ENCODE data around the gene DIDO1.
"Not testable (repeated sequence)": the region's sequence is repeated elsewhere in the genome, so short reads cannot be mapped to it uniquely, and the experiment has no call there.

Gene DIDO1

DNA sequence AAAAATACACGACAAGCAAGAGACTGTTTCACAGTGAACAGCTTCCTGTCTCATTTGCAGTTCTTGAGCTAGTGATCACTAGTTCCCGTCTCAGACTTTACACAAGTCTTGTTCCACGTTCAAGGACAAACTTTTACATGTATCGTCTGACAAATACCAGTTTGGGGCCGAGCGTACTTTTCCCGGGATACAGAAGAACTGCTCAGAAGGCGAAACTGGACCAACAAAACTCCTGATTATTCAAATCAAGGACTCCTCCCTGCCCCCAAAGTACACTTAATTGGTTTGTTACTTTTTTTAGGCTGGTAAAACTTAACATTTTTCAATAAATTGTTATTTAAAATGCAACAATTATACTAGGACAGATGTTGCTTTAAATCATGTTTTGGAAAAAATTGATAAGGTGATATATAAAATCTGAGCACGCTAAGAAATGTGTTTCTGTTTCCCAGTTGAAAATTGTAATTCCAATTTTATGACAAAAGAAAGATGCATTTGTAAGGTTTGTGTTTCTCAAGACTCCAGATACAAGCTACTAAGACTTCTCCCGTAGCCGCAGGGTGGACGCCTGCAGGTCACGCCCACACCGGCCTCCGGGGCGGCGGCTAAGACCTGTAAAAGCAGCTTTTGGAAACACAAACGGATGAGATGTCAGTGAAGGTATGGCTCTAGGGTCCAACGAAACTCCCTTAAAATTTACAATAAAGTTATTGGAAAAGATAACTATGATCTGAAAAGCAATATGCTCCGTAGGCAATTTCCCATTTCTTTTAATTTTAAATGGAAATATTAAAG lies 47.9 kb downstream of the DIDO1 start:
- no peak for DNase-seq

DNA sequence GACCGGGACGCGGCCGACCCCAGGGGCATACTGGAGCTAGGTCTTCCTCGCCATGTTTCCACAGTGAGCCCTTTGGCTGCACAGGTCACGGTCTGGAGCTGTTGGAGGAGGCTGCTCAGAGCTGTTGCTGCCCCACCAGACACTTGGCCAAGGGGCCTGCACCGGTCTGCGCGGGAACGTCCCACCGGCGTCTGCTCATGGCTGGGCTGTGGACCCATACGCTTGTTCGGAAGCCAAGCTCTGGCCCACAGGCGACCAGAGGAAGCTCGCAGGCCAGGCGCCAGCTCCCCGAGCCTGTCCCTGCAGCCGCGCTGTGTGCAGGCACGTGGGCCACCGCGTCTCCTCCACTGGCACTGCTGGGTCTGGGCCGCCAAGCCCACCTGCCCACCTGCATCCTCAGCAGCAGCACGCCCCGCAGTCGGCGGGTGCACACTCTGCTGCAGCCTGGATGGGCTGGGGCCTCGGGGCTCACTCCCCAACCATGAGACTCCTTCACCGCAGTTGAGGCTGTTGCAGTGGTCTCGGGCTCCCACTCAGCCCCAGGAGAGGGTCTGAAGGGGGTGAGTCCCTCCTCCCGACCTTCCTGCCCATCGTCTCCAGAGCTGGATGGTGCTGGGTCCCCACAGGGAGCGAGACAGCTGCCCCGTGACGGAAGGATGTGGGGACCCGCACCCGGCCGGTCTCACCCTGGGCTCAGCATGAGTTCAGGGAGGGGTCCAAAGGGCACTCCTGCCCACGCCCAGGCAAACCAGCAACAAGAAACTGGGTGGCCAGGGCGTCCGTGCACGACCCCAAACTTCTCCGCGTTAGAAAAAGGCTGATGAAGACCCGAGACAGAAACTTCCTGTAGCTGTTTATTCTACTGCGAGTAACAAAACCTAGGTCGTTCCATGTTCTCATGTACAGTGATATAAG lies 49.1 kb downstream of the DIDO1 start:
- DNase-seq: no peak

DNA sequence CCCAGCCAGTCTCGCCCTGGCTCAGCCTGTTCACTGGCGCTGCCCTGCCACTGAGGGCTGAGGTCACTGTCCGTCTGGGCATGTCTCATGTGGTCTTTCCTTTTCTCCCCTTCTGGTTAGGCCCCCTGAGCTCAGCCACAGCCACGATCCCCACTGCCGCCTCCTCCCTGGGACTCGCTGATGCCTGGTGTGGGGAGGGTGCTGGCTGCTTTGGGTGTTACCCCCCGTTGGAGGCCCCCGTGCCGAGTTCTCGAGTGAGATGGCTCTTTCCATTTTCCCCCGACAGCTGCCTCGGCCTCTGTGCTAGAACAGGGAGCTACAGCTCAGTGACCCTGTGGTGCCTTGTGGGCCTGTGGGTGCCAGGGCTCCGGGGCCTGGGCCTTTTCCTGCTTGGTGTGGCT lies 49.8 kb downstream of the DIDO1 start:
- DNase-seq: no peak

DNA sequence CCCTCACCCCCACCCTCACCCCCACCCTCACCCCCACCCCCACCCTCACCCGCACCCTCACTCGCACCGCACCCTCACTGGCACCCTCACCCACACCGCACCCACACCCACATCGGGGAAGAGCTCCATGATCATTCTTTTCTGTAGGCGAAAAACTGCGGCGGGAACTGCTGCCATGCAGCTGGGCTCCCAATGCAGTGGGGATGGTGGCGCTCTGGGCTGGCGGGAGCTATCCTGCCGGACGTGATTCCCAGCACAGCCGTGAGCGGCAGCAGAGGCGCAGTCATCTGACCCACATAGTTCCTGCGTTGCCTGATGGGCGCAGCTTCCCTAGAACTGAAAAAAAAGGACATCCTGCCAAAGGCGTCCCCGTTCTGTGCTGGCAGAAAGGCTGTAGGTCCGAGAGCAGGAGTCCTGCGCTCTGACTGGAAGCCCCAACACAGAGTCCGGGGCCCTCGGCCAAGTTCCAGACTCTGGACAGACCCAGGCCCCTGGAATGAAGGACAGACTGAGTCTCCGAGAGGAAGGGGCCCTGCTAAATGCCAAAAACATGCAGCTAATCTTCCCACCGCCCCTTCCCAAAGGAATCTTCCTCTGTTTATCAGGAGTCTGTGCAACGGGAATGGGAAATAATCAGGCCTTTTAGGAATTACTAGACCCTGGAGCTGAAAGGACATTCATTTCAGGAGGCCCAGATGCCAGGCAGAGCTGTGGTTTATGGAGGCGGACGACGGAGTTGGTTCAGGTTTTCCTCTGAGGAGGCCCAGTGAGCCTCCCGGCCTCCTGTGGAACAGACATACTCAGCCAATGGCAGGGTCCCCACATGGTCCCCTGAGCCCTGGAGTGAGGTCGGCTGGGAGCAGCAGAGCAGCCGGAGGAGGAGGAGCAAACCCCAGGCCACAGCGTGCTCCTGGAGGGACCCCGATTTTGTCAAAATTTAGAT lies 50.6 kb downstream of the DIDO1 start:
- no peak for DNase-seq

DNA sequence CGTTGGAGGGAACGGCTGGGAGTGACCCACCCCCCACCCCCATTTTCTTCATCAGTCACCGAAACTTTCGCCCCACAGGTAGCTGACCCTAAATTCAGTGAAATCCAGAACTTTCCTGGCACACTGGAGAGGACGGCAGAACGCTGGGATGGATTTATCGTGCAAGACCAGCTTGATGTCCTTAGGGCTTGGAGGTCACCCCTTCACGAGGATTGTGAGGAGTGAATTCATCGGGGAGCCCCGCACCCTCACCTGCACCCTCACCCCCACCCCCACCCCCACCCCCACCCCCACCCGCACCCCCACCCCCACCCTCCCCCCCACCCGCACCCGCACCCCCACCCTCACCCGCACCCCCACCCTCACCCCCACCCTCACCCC lies 51.4 kb downstream of the DIDO1 start:
- no peak for DNase-seq

DNA sequence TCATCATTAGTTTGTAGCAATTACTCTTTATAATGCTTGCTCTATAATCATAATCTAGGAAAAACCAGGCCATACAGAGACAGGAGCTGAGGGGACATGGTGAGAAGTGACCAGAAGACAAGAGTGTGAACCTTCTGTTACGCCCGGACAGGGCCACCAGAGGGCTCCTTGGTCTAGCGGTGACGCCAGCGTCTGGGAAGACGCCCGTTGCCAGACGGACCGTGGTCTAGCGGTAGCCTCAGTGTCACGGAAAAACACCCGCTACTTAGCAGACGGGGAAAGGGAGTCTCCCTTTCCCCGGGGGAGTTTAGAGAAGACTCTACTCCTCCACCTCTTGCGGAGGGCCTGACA lies 52.6 kb downstream of the DIDO1 start:
- DNase-seq: peak in 1 of 2 experiments; percentile 22

DNA sequence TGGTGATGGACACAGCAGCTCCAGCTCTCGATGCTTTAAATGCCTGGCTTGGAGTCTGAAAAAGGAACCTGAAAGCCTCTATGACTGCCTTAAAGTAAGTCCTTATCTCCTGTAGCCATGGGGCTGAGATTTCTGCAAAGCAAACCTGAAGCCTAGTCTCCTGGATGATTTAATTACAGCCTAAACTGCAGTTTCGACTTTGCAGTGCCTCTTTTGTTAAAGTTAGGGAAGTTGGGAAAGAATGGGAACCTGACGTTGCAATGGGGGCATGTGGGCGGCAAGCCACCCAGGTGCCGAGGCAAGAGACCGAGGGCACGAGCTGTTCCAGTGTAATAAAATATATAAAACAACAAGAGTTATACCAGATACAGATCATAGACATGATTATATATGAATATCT lies 53.0 kb downstream of the DIDO1 start:
- no peak for DNase-seq

DNA sequence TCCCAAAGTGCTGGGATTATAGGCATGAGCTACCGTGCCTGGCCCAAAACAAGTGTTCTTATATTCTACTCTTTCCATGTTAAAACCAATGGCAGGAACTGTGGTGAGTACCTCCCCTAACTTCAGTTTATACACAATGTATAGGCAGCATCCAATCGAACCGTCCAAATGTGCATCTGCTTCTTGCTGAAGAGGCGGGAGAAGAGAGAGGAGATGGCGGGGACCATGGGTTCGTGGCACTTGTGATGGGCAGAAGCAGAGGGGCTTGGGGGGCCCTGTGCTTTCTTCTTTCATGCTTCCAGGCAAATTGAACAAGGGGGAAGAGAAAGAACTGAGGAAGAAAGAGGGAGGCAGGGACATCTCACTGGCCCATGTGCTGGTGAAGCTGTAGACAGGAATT lies 53.4 kb downstream of the DIDO1 start:
- DNase-seq: no peak

DNA sequence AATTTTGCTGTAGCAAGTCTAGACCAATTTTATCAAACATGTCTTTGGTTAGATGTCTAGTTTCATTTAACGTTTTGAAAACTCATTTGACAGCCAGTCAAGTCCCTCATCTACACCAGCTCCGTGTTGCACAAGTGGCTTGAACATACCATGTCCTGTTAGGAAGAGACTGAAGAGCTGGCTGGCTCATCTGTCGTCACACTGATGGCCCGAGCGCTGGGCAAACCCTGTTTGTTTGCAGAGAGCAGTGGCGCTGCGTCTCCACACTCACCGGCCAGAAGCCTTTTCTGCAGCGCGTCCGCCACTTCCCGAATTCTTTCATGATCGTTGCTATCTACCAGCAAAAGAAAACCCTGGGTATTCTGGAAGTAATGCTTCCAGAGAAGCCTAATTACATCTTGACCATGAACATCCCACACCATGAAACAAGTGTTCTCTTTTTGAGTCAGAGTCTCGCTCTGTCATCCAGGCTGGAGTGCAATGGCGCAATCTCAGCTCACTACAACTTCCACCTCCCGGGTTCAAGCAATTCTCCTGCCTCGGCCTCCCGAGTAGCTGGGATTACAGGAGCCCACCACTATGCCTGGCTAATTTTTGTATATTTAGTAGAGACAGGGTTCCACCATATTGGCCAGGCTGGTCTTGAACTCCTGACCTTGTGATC lies 54.0 kb downstream of the DIDO1 start:
- no peak for DNase-seq

DNA sequence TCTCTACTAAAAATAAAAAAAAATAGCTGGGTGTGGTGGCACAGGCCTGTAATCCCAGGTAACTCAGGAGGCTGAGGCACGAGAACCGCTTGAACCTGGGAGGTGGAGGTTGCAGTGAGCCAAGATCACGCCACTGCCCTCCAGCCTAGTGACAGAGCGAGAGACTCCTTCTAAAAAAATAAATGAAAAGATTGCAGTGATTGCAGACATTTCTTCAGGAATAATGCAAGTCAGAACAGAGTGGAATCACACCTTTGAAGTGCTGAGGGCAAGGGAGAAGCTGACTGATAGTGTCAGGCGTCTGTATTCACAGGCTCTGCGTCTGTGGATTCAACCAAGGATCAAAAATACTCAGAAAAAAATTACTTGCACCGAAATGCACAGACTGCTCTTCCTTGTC lies 62.1 kb downstream of the DIDO1 start:
- DNase-seq: no peak

DNA sequence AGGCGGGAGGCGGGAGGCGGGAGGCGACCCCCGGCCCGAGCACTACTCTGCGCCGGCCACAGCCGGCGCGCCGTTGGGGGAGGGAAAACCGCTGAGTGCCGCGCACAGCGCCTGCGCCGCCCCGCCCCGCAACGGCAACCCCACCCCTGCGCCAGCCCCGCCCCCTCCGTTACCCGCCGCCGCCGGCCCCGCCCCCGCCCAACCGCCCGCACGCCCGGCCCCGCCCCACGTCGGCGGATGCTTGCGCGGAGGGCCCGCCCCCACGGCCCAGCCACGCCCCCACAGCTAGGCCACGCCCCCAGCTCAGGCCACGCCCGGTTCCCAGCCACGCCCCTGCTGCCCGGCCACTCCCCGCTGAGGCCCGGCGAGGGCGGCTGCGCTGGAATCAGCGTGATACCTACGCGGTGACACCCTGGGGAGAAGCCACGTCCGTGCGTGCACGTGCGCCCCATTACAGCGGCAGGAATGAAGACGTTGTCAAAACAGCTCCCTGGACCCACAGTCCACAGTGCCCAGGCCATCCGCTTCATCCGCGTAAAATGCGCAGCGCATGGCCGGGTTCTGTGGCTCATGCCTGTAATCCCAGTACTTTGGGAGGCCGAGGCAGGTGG lies 64.5 kb downstream of the DIDO1 start, which contains the start of gene TCFL5:
TSS of gene TCFL5 (minus strand) at position 97 of the 611 bp plus-strand sequence. CDS start 152 bp downstream, outside the sequence.
- peak; percentile 51 to 73 for DNase-seq

DNA sequence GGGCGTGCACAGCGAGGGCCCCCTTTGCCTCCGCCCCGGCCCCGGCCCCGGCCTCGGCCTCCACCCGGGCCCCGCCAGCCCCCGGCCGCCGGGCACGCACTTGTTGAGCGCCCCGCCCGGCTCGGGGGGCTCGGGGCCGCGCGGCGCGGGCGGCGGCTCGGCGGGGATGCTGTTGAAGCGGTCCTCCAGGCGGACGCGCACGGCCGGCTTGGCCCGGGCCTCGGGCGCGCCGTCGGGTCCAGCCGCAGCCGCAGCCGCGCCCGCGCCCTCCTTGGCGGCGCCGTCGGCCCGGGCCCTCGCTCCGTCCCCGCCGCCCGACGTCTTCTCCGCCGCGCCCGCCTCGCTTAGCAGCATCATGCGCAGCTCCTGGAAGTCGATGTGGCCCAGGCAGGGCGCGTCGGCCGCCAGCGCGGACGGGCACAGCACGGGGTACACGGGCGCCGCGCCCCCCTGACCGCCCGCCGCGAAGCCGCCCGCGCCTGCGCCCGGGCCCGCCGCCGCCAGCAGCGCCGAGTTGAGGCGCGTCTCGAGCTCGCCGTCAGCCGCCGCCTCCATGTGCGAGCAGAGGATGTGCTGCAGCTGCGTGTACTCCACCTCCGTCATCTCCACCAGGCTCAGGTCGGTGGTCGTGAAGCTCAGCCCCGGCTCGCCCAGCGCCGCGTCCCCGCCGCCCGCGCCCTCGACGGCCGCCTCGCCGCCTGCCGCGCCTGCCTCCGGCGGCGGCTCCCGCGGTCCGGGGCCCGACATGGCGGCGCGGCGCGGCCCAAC lies 65.2 kb downstream of the DIDO1 start:
- no peak for DNase-seq

DNA sequence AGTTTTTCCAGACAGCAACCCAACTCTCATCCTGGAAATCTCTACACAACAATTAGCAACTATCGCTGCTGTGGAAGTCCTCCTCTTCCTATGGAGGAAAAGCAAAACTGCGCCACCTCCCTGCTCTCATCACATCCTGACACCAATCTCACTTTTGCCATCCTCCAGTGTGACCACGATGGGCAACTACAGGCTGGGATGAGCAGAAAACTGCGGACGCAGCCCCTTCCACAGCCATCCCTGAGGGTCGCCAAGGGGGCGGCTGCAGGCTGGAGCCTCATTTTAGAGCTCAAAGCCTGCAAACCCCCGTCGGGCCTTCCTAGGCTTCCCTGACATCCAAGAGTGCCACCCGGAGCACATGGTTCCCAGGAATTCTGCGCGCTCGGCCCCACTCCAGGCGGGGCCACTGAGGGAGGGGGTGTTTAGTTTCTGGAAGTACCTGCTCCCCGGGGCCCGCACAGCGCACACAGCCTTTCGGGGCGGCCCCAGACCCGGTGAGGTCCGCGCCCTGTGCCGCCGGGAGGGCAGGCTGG lies 65.8 kb downstream of the DIDO1 start:
- no peak for DNase-seq

DNA sequence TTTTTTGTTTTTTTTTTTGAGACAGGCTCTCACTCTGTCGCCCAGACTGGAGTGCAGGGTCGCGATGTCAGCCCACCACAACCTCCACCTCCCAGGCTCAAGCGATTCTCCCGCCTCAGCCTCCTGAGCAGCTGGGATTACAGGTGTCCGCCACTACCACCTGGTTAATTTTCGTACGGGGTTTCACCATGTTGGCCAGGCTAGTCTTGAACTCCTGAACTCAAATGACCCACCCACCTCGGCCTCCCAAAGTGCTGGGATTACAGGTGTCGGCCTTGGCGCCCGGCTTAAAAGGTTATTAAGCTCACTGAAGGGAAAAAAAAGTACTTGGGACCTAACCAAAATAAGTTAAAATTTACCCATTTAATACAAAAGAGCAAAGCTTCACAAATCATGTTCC lies 66.6 kb downstream of the DIDO1 start:
- DNase-seq: no peak

DNA sequence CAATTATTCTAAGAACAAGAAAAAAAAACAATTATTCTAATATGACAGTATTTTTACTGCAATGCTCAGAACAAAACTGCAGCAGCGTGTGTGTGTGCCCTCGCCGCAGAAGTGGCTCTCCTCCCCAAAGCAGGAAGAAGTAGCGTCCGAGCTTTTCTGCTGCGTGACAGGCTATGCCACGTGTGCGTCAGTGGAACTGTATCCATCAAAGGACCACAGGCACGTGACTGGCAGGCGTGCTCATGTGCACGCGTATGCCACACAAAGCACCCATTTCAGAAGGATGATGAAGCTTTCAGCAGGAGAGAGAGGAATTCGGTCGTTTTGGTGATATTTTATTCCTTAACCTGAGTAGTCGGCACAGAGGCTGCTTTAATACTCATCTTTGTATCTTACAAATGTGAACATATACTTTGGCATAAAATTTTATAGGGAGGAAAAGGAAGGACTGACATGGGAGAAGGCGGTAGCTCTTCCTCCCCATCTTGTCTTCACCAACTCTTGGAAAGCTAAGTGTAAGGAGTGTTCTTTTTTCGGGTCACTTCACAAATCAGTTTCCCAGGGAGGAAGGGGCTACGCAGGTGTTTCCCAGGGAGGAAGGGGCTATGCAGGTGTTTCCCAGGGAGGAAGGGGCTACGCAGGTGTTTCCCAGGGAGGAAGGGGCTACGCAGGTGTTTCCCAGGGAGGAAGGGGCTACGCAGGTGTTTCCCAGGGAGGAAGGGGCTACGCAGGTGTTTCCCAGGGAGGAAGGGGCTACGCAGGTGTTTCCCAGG lies 68.1 kb downstream of the DIDO1 start:
- no peak for DNase-seq

DNA sequence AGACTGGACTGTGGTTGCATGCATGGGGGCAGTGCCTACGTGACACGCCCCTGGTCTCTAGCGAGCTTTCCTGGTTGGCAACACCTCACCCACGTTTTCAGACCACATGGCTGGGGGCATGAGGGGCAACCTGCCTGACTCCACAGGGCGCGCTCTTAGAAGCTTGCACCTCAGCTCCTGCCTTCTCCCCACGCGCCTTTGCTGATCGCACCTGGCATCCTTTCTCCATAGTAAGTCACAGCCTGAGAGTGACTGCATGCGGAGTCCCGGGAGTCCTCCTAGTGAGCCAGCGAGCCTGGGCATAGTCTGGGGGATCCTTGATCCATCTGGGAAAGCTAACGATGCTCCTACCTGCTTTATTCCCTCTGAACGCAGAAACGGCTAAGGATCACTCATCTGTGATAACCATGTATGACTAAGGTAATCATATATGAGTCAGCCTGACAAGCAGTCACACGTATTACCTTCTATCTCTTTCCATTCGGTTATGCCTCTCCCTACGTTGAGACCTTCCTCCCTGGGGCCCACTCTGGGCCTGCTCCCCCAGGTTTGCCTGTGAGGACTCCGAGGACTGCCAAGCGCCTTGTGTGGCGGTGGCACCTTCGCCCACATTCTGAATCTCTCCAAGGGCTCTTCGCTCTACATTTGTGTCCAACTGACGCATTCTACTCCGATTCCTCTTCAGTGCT lies 69.2 kb downstream of the DIDO1 start:
- DNase-seq: no peak

DNA sequence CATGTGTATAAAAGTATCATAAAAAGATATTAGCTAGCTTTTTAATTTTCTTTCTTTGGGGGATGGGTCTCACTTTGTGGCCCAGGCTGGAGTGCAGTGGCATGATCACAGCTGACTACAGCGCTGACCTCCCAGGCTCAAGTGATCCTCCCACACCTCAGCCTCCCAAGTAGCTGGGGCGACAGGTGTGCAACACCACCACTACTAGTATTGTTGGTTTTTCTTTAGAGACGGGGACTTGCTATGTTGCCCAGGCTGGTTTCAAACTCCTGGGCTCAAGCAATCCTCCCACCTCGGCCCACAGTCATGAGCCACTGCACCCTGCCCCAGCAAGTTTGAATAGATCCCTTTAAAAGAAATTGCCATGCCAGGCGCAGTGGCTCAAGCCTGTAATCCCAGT lies 71.2 kb downstream of the DIDO1 start:
- DNase-seq: no peak

DNA sequence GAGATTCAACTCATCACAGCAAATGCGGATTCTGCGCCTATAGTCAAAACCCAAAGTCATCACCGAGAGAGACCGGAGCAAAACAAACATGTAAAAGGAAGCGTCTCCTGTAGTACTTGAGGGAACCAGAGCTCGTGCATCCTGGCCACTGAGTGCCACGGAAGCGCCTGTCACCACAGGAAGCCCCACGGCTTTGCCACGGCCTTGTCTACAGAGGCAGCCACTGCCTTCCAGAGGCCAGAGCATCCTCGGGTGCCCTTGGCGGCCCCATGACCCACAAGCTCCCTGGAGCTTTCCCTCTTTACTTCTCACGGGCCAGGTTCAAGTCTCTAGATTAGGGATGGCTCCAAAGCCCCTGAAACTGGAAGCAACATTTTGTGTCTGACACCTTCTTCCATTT lies 72.2 kb downstream of the DIDO1 start:
- no peak for DNase-seq

DNA sequence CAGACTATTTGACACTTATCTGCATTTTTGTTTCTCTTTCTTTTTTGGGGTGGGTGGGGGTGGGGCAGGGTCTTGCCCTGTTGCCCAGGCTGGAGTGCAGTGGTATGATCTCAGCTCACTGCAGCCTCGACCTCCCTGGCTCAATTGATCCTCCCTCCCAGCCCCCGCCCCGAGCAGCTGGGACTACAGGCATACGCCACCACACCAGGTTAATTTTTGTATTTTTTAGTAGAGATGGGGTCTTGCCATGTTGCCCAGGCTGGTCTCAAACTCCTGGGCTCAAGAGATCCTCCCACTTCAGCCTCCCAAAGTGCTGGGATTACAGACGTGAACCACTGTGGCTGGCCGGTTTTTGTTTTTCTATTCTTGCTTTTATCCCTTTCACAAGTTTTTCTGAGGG lies 73.0 kb downstream of the DIDO1 start:
- not testable (repeated sequence) for DNase-seq

Data from Kasumi-1 (cell line).